ENCODE measurements around the gene OR11L1. TPM values are rescaled to one million over a fixed set of nuclear protein-coding genes. Genes with fewer than 3 reads are reported as not detected.

The OR11L1 gene
- total and polyA plus RNA-seq, 2 donors, result not detected

- H3K4me3 ChIP-seq (ENCODE audit: low read length in 2 of 2), result no peak overlapping the region
- DNase-seq (ENCODE audit: low read depth in 6 of 9, low spot score in 9 of 9), result no peak
- H3K9me3 ChIP-seq (ENCODE audit: control insufficient read depth in 2 of 2, insufficient read depth in 1 of 2, low read length in 1 of 2), result no peaks in the 10 kb centered on the region
- WGBS, result 92% methylated on average over 1 of the region's 1 CpG
- H3K27ac ChIP-seq (ENCODE audit: low read depth in 1 of 2, low read length in 1 of 2), result no peak overlapping the region
- H3K4me1 ChIP-seq (ENCODE audit: control insufficient read depth in 2 of 2, insufficient read depth in 2 of 2, low read length in 2 of 2), result no peaks in the 10 kb centered on the region
- no peaks in the 10 kb centered on the region for H3K27me3 ChIP-seq (ENCODE audit: control insufficient read depth in 2 of 2, insufficient read depth in 1 of 2, low read length in 1 of 2)
- no peaks in the 10 kb centered on the region for H3K36me3 ChIP-seq (ENCODE audit: control insufficient read depth in 2 of 2, insufficient read depth in 2 of 2, low read length in 1 of 2)
These were observed 12.0 kb downstream of the OR11L1 start for GRCh38 chr1:247829656-247830055.

GRCh38 chr1:247825362-247825761 is 16.3 kb downstream of the OR11L1 start:
- Histone ChIP-seq H3K9me3 (ENCODE audit: control insufficient read depth in 2 of 2, insufficient read depth in 1 of 2, low read length in 1 of 2) (no peaks in the 10 kb centered on the region), H3K36me3 (ENCODE audit: control insufficient read depth in 2 of 2, insufficient read depth in 2 of 2, low read length in 1 of 2) (no peaks in the 10 kb centered on the region), H3K4me1 (ENCODE audit: control insufficient read depth in 2 of 2, insufficient read depth in 2 of 2, low read length in 2 of 2) (no peaks in the 10 kb centered on the region), H3K27me3 (ENCODE audit: control insufficient read depth in 2 of 2, insufficient read depth in 1 of 2, low read length in 1 of 2) (no peaks in the 10 kb centered on the region), H3K27ac (ENCODE audit: low read depth in 1 of 2, low read length in 1 of 2) (no peak overlapping the region), H3K4me3 (ENCODE audit: low read length in 2 of 2) (no peak overlapping the region)
- no peak for DNase-seq (ENCODE audit: low read depth in 6 of 9, low spot score in 9 of 9)
- WGBS, result 85% methylated on average over 13 of the region's 13 CpGs

GRCh38 chr1:247824023-247824422 is 17.7 kb downstream of the OR11L1 start, which contains the start of gene OR14A16:
Gene OR14A16 (minus strand): TSS chr1:247824119. CDS start chr1:247815729, 8,390 bp downstream.
- WGBS, result 86% methylated on average over 6 of the region's 6 CpGs
- DNase-seq (ENCODE audit: low read depth in 6 of 9, low spot score in 9 of 9), result no peak
- Histone ChIP-seq H3K27me3 (ENCODE audit: control insufficient read depth in 2 of 2, insufficient read depth in 1 of 2, low read length in 1 of 2) (no peaks in the 10 kb centered on the region), H3K4me1 (ENCODE audit: control insufficient read depth in 2 of 2, insufficient read depth in 2 of 2, low read length in 2 of 2) (no peaks in the 10 kb centered on the region), H3K9me3 (ENCODE audit: control insufficient read depth in 2 of 2, insufficient read depth in 1 of 2, low read length in 1 of 2) (no peaks in the 10 kb centered on the region), H3K4me3 (ENCODE audit: low read length in 2 of 2) (no peak within 1 kb of the TSS), H3K36me3 (ENCODE audit: control insufficient read depth in 2 of 2, insufficient read depth in 2 of 2, low read length in 1 of 2) (no peaks in the 10 kb centered on the region), H3K27ac (ENCODE audit: low read depth in 1 of 2, low read length in 1 of 2) (no peak within 1 kb of the TSS)

GRCh38 chr1:247822060-247822459 is 19.6 kb downstream of the OR11L1 start:
- Histone ChIP-seq H3K4me3 (ENCODE audit: low read length in 2 of 2) (no peak overlapping the region), H3K4me1 (ENCODE audit: control insufficient read depth in 2 of 2, insufficient read depth in 2 of 2, low read length in 2 of 2) (no peaks in the 10 kb centered on the region), H3K27me3 (ENCODE audit: control insufficient read depth in 2 of 2, insufficient read depth in 1 of 2, low read length in 1 of 2) (no peaks in the 10 kb centered on the region), H3K27ac (ENCODE audit: low read depth in 1 of 2, low read length in 1 of 2) (no peak overlapping the region), H3K36me3 (ENCODE audit: control insufficient read depth in 2 of 2, insufficient read depth in 2 of 2, low read length in 1 of 2) (no peaks in the 10 kb centered on the region), H3K9me3 (ENCODE audit: control insufficient read depth in 2 of 2, insufficient read depth in 1 of 2, low read length in 1 of 2) (no peaks in the 10 kb centered on the region)
- WGBS, result 70% methylated on average over 2 of the region's 2 CpGs
- no peak for DNase-seq (ENCODE audit: low read depth in 6 of 9, low spot score in 9 of 9)

- WGBS, result 87% methylated on average over 2 of the region's 2 CpGs
- Histone ChIP-seq H3K9me3 (ENCODE audit: control insufficient read depth in 2 of 2, insufficient read depth in 1 of 2, low read length in 1 of 2) (no peaks in the 10 kb centered on the region), H3K36me3 (ENCODE audit: control insufficient read depth in 2 of 2, insufficient read depth in 2 of 2, low read length in 1 of 2) (no peaks in the 10 kb centered on the region), H3K4me3 (ENCODE audit: low read length in 2 of 2) (no peak overlapping the region), H3K27ac (ENCODE audit: low read depth in 1 of 2, low read length in 1 of 2) (no peak overlapping the region), H3K4me1 (ENCODE audit: control insufficient read depth in 2 of 2, insufficient read depth in 2 of 2, low read length in 2 of 2) (no peaks in the 10 kb centered on the region), H3K27me3 (ENCODE audit: control insufficient read depth in 2 of 2, insufficient read depth in 1 of 2, low read length in 1 of 2) (no peaks in the 10 kb centered on the region)
- DNase-seq (ENCODE audit: low read depth in 6 of 9, low spot score in 9 of 9), result no peak
These were observed 29.1 kb downstream of the OR11L1 start for GRCh38 chr1:247812637-247813036.

- DNase-seq (ENCODE audit: low read depth in 6 of 9, low spot score in 9 of 9), result no peak
- H3K27ac ChIP-seq (ENCODE audit: low read depth in 1 of 2, low read length in 1 of 2), result no peak overlapping the region
- no peaks in the 10 kb centered on the region for H3K36me3 ChIP-seq (ENCODE audit: control insufficient read depth in 2 of 2, insufficient read depth in 2 of 2, low read length in 1 of 2)
- no peaks in the 10 kb centered on the region for H3K4me1 ChIP-seq (ENCODE audit: control insufficient read depth in 2 of 2, insufficient read depth in 2 of 2, low read length in 2 of 2)
- no peaks in the 10 kb centered on the region for H3K27me3 ChIP-seq (ENCODE audit: control insufficient read depth in 2 of 2, insufficient read depth in 1 of 2, low read length in 1 of 2)
- 63% methylated on average over 2 of the region's 2 CpGs for WGBS
- no peaks in the 10 kb centered on the region for H3K9me3 ChIP-seq (ENCODE audit: control insufficient read depth in 2 of 2, insufficient read depth in 1 of 2, low read length in 1 of 2)
- no peak overlapping the region for H3K4me3 ChIP-seq (ENCODE audit: low read length in 2 of 2)
These were observed 44.2 kb downstream of the OR11L1 start for GRCh38 chr1:247797518-247797917.

Other genes starting within 250 kb of the OR11L1 start
- gene OR2G3, start 236.3 kb downstream of the OR11L1 start, total RNA-seq, result not detected
- not detected for gene OR2G3, start 236.3 kb downstream of the OR11L1 start, polyA plus RNA-seq
- not detected for gene OR13G1, start 162.2 kb downstream of the OR11L1 start, total RNA-seq
- gene OR13G1, start 162.2 kb downstream of the OR11L1 start, polyA plus RNA-seq, result not detected
- gene OR6F1, start 125.2 kb downstream of the OR11L1 start, total RNA-seq, result not detected
- not detected for gene OR6F1, start 125.2 kb downstream of the OR11L1 start, polyA plus RNA-seq
- gene OR14K1, start 103.3 kb downstream of the OR11L1 start, total RNA-seq, result not detected
- not detected for gene OR14K1, start 103.3 kb downstream of the OR11L1 start, polyA plus RNA-seq
- gene OR14A2, start 93.8 kb downstream of the OR11L1 start, total RNA-seq, result not detected
- gene OR14A2, start 93.8 kb downstream of the OR11L1 start, polyA plus RNA-seq, result not detected
- not detected for gene OR1C1, start 81.3 kb downstream of the OR11L1 start, total RNA-seq
- not detected for gene OR1C1, start 81.3 kb downstream of the OR11L1 start, polyA plus RNA-seq
- not detected for gene OR14A16, start 17.8 kb downstream of the OR11L1 start, total RNA-seq
- gene OR14A16, start 17.8 kb downstream of the OR11L1 start, polyA plus RNA-seq, result not detected
- 0.66 TPM for gene TRIM58, start 15.3 kb upstream of the OR11L1 start, total RNA-seq
- gene TRIM58, start 15.3 kb upstream of the OR11L1 start, polyA plus RNA-seq, result 0.14 TPM
- 0.09 TPM for gene OR2W3, start 53.7 kb upstream of the OR11L1 start, total RNA-seq
- gene OR2W3, start 53.7 kb upstream of the OR11L1 start, polyA plus RNA-seq, result 0.09 TPM
- not detected for gene OR2T8, start 78.4 kb upstream of the OR11L1 start, total RNA-seq
- gene OR2T8, start 78.4 kb upstream of the OR11L1 start, polyA plus RNA-seq, result 0.02 TPM
- not detected for gene OR2AJ1, start 83.0 kb upstream of the OR11L1 start, total RNA-seq
- gene OR2AJ1, start 83.0 kb upstream of the OR11L1 start, polyA plus RNA-seq, result not detected
- not detected for gene OR2L8, start 107.0 kb upstream of the OR11L1 start, total RNA-seq
- gene OR2L8, start 107.0 kb upstream of the OR11L1 start, polyA plus RNA-seq, result not detected
- 0.09 TPM for gene OR2AK2, start 123.3 kb upstream of the OR11L1 start, total RNA-seq
- gene OR2AK2, start 123.3 kb upstream of the OR11L1 start, polyA plus RNA-seq, result not detected
- gene OR2L5, start 171.8 kb upstream of the OR11L1 start, total RNA-seq, result 0.05 TPM
- gene OR2L5, start 171.8 kb upstream of the OR11L1 start, polyA plus RNA-seq, result 0.02 TPM
- under 0.01 TPM for gene OR2L2, start 188.2 kb upstream of the OR11L1 start, total RNA-seq
- 0.14 TPM for gene OR2L2, start 188.2 kb upstream of the OR11L1 start, polyA plus RNA-seq
- gene OR2L3, start 204.9 kb upstream of the OR11L1 start, total RNA-seq, result not detected
- gene OR2L3, start 204.9 kb upstream of the OR11L1 start, polyA plus RNA-seq, result not detected